ENCODE results near the gene FRK.
A peak's percentile ranks its signal among the peaks of the same experiment; 100 is the strongest.

FRK gene

GRCh38 chr6:116073765-116074440, 13.2 kb upstream of the FRK start:
- Histone ChIP-seq H3K27me3 (replicated peaks) (no peaks in the 10 kb centered on the region), H3K36me3 (replicated peaks) (no peaks in the 10 kb centered on the region), H3K4me3 (ENCODE audit: low read depth, low read length) (no peak overlapping the region), H3K27ac (no peak overlapping the region)
- in situ Hi-C loops (cut with HindIII; ENCODE audit: low pct_ligation_motif_present, low sequenced_read_pairs): no loop called here
- DNase-seq: peak; percentile 31
- TF ChIP-seq CTCF (IDR thresholded peaks at IDR 0.05; ENCODE audit: low read depth, low read length, missing control alignments): no peak

GRCh38 chr6:116072368-116072767, 11.7 kb upstream of the FRK start:
- in situ Hi-C loops (cut with HindIII; ENCODE audit: low pct_ligation_motif_present, low sequenced_read_pairs): no loop called here
- no peak overlapping the region for H3K4me3 ChIP-seq (ENCODE audit: low read depth, low read length)

GRCh38 chr6:116070616-116071389, 10.1 kb upstream of the FRK start:
- no peaks in the 10 kb centered on the region for H3K36me3 ChIP-seq (replicated peaks)
- H3K27me3 ChIP-seq (replicated peaks): no peaks in the 10 kb centered on the region
- no peak for DNase-seq
- no peak overlapping the region for H3K27ac ChIP-seq
- H3K4me3 ChIP-seq (ENCODE audit: low read depth, low read length): no peak overlapping the region
- TF ChIP-seq CTCF (IDR thresholded peaks at IDR 0.05; ENCODE audit: low read depth, low read length, missing control alignments): no peak
- in situ Hi-C loops (cut with HindIII; ENCODE audit: low pct_ligation_motif_present, low sequenced_read_pairs): no loop called here

More at GRCh38 chr6:116072368-116072767, 11.7 kb upstream of the FRK start:
- H3K27ac ChIP-seq: no peak overlapping the region
- no peaks in the 10 kb centered on the region for H3K36me3 ChIP-seq (replicated peaks)
- no peak for TF ChIP-seq CTCF (IDR thresholded peaks at IDR 0.05; ENCODE audit: low read depth, low read length, missing control alignments)
- no peak for DNase-seq
- no peaks in the 10 kb centered on the region for H3K27me3 ChIP-seq (replicated peaks)

- Histone ChIP-seq H3K4me3 (ENCODE audit: low read depth, low read length) (no peak overlapping the region), H3K27ac (no peak overlapping the region), H3K36me3 (replicated peaks) (no peaks in the 10 kb centered on the region), H3K27me3 (replicated peaks) (no peaks in the 10 kb centered on the region)
- in situ Hi-C loops (cut with HindIII; ENCODE audit: low pct_ligation_motif_present, low sequenced_read_pairs): no loop called here
- no peak for DNase-seq
- TF ChIP-seq CTCF (IDR thresholded peaks at IDR 0.05; ENCODE audit: low read depth, low read length, missing control alignments): no peak
These were observed 9.4 kb upstream of the FRK start for GRCh38 chr6:116070101-116070500.

GRCh38 chr6:116066789-116067188, 6.1 kb upstream of the FRK start:
- in situ Hi-C loops (cut with HindIII; ENCODE audit: low pct_ligation_motif_present, low sequenced_read_pairs): no loop called here
- Histone ChIP-seq H3K27me3 (replicated peaks) (no peaks in the 10 kb centered on the region), H3K4me3 (ENCODE audit: low read depth, low read length) (no peak overlapping the region), H3K36me3 (replicated peaks) (no peaks in the 10 kb centered on the region), H3K27ac (no peak overlapping the region)
- TF ChIP-seq CTCF (IDR thresholded peaks at IDR 0.05; ENCODE audit: low read depth, low read length, missing control alignments): no peak
- no peak for DNase-seq

Measured in brain microvascular endothelial cell (primary cell).